Astrocyte (in vitro differentiated cells and primary cell): ENCODE data around the gene SUSD4.

Experiments used
- EZH2 ChIP-seq: IDR thresholded peaks from 2 replicates; pipeline ENCODE4 v1.6.1; 2012; ENCODE audit warnings: mild to moderate bottlenecking, low read length, inconsistent platforms; ENCODE audit not compliant: insufficient read depth
- TF ChIP-seq, protein P1 (sequence below): IDR thresholded peaks from 2 replicates; pipeline ENCODE4 v1.5.1; 2011; ENCODE audit warnings: low read depth, mild to moderate bottlenecking, inconsistent platforms, low read length, moderate library complexity; ENCODE audit not compliant: insufficient read depth

DNA sequence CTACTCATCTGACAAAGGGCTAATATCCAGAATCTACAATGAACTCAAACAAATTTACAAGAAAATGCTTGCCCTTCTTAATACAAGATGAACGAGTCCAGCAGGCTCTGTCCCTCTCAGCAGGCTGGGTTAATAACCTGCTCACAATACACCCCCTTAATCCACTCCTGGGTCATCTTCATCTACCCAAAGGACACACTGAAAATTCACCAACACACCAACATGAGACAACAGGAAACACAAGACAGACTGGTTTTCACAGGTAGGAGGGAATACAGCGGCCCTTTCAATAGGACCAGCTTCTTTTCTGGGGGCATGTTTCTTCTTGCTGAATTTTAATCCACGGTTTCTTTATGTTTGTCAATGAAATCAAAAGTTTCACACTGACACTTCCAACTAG lies 44.6 kb downstream of the SUSD4 start:
- TF ChIP-seq, protein P1, sequence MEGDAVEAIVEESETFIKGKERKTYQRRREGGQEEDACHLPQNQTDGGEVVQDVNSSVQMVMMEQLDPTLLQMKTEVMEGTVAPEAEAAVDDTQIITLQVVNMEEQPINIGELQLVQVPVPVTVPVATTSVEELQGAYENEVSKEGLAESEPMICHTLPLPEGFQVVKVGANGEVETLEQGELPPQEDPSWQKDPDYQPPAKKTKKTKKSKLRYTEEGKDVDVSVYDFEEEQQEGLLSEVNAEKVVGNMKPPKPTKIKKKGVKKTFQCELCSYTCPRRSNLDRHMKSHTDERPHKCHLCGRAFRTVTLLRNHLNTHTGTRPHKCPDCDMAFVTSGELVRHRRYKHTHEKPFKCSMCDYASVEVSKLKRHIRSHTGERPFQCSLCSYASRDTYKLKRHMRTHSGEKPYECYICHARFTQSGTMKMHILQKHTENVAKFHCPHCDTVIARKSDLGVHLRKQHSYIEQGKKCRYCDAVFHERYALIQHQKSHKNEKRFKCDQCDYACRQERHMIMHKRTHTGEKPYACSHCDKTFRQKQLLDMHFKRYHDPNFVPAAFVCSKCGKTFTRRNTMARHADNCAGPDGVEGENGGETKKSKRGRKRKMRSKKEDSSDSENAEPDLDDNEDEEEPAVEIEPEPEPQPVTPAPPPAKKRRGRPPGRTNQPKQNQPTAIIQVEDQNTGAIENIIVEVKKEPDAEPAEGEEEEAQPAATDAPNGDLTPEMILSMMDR: no peak
- TF ChIP-seq EZH2: no peak
